Measurements from ENCODE around the gene GATB.

The GATB gene

DNA sequence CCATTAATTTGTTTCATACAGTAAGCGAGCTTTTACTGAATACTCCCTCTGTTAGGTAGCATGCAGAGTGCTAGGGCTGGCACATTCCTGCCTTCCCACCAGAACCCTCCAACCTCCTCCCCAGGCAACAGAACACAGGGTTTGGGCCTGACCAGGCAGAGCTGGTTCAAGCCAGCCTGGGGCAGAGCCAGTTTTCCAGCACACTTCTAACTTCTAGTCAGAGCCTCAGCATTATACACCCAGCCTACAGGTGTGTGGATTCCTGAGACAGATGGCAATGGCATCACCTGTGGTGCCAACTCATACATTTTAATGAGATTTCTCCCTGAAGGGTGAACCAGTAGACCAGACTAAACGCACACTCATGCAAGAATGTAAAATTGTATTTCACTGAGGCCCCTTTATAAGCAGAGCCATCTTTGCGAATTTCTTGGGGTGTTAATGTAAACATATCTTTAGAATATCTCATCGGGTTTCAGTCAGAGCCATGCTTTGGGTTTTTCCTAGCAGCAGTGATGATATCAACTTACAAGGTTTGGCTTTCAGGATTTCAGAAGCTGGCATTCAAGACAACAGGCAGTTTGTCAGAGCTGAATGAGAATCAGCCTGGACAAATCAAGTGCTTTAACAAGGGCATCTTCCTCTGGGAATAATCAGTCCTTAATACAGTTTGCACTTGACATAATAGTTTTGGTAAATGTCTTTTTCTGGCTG, 92.0 kb downstream of the GATB start:
- DNase-seq, result no peak

DNA sequence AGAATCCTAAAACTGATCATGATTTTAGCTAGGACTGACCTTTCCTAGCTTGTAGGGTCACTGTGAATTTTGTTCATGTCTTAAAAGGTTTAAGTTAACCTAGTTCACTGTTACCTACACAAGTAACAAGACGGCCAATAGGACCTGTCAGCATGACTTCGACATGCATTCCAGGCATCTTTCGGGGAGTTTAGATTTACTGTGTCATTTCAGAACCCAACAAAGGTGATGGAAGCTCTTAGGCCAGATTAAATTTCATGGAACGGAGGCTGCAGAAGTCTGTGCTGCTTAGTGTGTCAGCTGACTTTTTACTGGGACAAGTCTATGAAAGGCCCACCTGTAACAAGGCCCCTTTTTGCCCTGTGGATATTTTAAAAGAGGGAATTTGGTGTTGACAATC, 93.1 kb downstream of the GATB start:
- DNase-seq, result no peak

DNA sequence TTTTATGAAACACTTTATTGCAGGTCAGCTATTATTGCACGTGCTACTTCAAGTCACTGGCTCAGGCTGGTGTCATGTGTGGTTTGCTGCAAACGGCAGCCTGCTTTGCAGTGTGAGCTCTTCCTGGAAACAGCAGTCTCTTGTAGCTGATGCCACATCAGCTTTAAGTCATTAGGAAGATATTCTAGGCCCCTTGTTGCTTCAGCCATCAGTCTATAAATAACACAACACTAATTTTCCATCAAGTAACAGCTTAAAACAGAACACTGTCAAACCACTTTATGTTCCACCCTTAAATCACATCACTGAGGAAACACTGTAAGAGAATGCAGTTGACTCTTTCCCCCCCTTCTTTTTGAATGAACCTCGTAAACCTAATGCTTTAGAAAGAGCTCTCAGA, 93.8 kb downstream of the GATB start:
- DNase-seq, result no peak

DNA sequence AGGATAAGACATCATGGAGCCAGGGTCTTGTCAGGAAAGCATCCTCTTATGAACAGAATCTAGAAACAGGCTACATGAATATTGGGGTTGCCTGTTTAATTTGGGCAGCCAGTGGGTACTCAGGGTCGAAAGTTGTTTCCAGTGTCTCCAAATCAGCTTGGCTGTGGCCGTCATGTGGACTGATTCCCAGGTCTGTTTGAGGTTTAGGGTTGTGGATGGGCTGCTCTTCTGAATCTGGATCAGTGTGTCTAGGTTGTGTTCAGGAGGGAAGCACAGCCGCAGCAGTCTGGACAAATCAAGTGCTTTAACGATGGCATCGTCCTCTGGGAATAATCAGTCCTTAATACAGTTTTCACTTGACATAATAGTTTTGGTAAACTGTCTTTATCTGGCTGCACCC, 94.3 kb downstream of the GATB start:
- DNase-seq, result no peak

DNA sequence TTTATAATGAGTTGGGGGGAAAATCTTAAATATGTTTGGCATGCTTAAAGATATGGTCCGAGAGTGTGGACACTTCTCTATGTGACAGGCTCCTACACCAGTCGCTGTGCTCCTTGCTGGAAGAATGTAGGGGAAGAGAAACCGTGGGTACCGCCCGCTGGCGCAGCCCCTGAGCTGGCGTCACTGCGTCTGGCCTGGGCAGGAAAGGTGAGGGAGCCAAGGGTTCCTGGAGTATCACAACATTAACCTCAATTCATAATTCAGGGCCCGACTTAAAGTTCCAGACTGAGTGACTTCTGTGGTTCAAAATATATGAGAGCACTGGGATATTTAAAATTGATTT, 95.1 kb downstream of the GATB start:
- DNase-seq, result no peak

DNA sequence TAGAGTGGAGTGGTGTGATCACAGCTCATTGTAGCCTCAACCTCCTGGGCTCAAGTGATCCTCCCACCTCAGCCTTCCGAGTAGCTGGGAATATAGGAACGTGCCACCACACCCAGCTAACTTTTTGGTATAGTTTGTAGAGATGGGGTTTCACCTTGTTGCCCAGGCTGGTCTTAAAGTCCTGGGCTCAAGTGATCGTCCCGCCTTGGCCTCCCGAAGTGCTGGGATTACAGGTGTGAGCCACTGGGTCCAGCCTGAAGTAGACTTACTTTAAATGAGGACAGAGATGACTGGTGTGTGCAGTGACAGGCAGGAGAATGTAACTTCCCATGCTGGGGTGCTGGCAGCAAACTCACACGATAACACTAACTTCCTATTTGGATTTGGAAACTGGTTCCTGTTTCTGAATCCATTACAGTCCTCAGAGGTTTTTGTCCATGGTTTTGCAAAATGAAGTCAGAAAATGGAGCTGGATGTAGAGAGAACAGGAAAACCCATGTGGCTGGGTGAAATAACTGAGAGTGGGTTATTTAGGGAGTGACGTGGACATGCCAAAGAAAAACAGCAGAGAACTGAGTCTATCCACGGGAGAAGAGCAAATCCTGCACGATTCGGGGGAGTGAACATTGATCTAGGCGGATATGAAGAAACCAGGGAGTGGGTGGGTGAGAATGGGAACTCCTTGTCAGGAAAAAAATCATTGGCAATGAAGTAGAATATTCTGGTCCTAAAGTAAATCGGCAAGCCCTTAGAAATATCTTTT, 95.6 kb downstream of the GATB start:
- DNase-seq, result no peak

DNA sequence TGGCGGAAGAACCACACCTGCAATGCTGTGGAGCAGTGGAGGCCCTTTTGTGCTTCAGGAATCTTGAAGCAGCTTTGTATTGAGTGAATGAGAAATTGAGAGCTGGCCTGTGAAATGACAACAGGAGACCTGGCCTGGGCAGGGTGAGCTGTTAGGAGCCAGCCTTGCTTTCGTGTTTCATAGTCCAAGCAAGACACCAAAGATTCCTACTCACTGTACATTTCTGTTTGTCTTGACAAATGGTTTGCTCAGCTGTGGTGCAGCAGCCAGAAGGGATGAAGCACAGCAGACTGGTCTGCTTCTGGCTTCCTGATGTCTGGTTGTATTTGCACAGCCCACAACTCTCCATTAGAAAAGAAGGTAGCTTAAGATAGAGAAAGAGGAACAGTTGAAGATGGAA, 96.5 kb downstream of the GATB start:
- no peak for DNase-seq

DNA sequence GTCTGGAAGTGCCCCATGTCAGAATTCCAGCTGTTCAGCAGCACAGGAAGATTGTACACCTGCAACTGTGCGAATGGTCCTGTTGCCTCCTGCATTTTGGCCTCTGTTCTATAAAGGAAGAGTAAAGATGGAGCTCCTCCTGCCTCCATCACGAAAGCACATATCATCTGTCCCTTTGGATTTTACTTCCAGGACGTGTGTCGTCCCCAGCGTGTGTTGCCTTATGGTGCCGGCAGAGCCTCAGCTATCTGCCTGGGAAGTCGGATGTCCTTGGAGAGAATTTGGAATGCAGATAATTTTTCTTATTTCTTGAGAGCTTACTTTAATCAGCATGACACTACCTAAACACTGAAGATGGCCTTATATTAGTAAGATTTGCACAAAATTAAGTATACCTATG, 97.7 kb downstream of the GATB start:
- DNase-seq, result no peak

DNA sequence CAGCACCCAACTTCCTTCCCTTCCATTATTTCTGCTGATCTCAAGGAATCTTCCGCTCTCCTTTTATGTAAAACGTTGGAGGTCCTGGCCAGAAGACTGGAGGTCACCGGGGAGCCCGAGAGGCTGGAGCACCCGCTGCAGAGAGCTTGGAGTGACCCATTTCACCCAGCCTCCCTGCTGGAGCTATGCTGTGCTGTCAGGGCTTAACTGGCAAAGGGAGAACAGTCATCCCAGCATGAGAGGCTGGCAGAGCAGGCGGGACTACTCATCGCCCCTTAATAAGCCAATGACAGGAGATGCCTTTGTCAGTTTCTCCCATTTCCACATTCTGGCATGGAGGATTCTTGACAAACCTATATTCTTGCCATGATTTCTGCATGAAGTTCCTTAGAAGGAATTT, 98.9 kb downstream of the GATB start:
- DNase-seq, result no peak

DNA sequence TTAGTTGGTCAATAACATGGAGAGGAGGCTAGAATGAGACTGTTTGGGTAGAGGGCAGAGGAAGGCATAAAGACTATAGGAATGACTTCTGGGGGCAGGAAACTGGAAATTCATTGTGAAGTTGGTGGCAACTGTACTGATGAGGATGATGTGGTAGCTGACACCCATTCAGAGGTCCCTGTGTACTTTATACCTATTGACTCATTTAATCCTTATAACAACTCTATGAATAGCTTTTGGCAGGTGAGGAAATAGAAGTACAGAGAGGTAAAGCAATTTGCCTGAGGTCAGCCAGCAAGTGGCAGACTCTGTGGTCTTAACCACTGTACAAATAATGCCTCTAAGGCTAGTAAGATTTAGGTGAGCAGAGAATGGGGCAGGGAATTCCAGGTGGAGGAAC, 100.1 kb downstream of the GATB start:
- DNase-seq, result no peak

DNA sequence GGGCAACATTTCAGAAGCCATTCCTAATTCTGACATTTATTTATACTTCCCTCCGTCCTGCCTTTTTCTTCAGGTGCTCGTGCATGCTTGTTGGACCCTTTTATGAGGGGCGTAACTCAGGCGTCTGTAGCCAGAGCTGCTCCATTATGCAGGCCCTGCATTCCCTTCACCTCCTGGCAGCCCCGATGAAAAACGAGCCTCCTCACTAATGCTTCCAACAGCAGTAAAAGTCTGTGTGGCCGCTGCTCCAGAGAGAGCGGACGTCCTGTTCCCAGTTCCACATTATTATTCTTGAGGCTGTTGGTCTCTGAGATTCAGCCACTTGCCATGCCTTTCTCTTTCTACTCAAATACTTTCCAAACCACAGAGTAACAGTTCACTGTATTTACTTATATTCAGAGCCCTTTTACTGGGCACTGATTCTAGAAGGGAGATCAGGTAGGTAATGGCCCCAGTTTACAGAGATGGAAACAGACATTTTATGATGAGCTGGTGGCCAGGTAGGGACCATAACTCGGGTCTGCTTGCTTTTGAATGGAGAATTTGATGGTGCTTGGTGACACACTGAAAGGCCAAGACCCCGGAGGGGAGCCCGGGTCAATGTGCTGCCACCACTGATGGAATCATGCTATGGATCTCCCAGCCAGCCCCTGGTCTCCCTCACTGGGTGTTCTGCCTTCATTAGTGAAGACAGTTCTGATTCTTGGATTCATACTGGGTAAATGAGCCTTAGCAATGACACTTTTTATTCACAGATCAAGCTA, 101.0 kb downstream of the GATB start:
- no peak for DNase-seq

DNA sequence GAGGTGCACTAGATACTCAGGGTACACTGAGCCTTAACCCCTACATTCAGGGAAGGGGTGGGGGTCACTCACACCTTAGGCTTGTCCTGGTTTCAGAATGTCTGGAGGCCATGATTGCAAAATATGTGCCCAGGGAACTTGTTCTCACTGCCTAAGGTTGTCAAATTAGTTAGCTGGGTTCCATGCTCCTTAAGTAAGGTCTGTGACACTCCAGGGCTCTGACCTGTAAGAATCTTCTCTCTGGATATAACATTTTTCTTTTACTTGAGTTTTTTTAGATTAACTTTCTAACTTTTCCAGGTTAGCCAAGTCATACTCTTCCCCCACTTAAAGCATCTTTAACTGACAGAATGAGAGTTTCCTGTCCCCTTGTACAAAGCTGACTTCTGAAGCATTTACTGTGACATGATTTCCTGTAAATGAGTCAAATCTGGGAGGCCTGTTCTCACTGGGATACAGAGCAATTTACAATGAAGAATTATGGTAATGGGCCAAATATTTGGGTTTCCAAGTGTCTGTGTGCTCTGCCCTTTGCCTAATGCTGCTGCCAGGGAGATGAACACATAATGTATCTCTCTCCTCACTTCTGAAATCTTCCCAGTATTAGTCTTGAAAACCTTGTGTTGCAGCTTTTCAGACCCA, 101.7 kb downstream of the GATB start:
- no peak for DNase-seq

DNA sequence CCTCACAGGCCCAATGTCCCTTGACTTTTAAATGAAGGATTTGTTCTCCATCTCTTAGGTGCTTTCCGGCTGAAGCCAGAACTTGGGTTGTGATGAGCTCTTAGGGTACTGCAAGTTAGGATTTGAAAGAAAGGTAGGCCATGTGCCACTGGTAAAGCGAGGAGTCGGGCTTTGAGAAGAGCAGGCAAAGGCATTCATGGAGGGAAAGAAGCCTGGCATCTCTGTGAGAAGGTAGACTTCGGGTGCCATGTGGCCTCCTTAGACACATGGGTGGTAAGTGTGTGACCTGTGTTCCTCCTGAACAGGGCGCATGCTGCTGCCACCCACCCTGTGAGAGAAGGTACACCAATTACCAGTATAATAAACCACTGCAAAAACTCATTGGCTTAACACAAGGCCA, 102.9 kb downstream of the GATB start:
- DNase-seq, result no peak

DNA sequence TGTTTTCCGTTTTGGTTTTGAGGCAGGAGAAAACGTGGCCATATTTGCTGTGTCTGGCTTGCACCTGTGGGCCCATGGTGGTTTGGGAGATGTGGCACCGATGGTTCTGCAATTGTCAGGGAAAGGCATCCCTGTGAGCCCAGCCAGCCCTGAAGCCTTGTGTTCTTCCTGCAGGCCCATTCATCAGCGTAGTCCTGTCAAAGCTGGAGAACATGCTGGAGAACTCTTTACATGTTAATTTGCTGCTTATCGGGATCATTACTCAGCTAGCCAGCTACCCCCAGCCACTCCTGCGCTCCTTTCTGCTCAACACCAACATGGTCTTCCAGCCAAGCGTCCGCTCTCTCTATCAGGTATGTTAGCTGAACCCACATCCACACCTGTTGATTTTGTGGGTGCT, 104.7 kb downstream of the GATB start:
- DNase-seq, result no peak

DNA sequence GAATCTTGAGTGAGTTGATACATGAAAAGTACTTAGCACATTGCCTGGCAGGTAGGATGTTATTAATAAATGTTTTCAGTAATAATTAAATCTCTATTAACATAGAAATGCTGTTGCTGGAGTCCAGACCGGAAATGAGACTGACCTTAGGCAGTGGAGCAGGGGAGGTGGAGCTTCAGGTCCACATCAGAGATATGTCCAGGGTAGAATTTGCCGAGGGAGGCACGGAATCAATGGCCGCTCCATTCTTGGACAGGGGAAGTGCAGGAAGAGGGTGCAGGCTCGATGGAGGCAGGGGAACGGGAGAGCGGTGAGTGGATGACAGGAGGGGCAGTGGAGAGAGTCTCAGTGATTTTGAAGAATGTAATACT, 107.3 kb downstream of the GATB start:
- DNase-seq, result no peak

DNA sequence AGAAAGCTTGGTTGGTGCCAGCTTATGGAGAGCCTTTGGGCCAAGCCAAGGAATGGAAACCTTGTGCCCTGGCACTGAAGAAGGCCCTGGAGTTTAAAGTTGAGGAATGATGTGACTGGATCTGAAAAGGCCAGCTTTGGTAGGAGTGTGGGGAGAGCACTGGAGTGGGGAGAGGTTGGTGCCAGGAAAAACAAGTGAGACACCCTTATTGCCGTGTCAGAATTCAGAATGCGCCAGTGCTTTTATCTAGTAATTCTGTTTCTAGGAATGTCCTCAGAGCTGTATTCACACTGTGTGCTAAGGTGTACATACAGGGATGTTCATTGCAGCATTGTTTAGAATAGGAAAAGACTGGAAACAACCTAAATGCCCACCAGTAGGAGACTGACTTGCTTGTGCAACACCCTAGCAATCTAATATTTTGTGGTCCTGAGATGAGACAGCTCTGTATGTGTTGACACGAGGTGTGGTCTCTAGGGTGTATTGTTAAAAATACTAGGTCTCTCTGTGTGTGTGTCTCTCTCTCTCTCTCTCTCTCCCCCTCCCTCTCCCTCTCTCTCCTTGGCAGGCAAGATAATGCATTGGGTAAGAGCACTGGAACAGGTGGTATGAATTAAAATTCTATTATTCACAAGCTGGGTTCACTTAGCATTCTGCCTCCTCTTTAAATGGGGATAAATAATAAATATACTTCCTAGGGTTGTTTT, 107.8 kb downstream of the GATB start:
- DNase-seq, result peak; percentile 3

DNA sequence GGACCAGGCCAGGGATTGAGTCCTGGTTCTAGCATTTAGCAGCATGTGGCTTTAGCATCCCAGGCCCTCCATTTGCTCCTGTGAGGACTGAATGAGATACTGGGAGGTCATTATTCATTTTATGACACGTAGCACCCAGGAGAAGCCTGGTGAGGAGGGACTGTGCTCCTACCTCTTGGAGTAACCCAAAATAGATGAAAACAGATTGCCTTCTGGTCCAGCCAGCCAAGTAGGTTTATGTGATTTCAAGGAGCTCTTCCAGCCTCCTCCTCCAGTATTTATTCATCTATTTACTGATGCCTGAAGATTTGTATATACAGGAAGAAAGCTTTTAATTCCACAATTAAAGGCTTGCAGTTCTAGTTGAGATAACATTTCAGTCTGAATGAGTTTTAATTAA, 109.3 kb downstream of the GATB start:
- no peak for DNase-seq

DNA sequence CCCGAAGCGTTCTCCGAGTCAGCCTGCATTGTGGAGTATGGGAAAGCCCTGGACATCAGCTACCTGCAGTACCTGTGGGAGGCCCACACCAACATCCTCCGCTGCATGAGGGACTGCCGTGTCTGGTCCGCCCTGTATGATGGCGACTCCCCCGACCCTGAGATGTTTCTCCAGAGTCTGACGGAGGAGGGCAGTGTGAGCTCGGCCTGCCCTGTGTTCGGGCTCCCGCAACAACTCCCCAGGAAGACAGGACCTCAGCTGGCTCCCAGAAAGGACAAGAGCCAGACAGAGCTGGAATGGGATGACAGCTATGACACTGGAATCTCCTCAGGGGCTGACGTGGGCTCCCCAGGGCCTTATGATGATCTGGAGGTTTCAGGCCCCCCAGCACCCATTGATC, 111.3 kb downstream of the GATB start:
- no peak for DNase-seq

DNA sequence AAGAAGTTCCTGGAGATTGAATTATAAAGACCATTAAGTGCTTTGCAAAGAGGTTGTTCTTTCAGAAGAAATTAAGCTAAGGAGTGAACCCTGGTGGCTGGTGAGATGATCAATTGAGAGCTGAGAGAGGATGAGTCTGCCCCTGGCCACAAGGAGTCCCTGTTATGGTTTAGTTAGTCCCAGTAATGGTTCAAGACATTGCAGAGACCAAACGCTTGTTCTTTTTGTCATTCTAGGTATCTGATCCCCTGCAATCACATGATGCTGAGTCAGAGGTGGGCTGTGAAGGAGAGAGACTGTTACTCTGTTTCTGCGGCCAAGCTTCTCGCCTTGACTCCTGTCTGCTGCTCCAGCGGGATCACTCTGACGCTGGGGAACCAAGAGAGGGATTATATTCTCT, 114.5 kb downstream of the GATB start:
- no peak for DNase-seq

DNA sequence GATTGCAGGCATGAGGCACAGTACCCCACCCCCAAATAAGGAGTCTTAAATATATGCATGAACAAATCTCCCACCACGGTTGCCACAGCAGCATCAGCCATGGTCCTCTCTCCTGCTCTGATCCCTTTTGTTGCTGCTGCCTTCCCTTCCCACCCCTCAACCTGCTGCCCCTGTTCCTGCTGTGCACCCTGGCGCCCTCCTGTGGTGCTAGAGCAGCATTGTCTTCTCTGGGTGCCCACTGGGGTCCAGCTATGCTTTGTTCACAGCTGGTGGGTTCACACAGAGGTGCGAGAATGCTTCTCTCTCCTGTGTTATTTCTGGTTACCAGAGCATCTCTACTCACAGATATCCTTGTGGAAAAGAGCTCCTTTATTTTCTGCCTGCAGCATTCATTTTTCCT, 116.2 kb downstream of the GATB start:
- no peak for DNase-seq

DNA sequence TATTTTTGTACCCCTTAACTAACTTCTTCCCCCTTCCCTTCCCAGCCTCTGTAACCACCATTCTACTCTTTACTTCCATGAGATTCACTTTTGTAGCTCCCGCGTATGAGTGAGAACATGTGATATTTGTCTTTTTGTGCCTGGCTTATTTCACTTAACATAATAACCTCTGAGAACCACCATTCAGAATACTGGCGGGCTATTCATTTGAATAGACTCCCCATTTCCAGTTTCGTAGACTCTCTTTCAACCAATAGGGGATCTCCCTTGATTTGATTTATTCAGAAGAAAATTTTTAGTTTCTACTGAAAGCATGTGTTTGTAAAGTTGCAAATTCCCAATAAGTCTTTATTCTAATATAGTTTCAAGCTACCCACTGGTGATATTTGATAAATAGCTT, 117.2 kb downstream of the GATB start:
- no peak for DNase-seq

DNA sequence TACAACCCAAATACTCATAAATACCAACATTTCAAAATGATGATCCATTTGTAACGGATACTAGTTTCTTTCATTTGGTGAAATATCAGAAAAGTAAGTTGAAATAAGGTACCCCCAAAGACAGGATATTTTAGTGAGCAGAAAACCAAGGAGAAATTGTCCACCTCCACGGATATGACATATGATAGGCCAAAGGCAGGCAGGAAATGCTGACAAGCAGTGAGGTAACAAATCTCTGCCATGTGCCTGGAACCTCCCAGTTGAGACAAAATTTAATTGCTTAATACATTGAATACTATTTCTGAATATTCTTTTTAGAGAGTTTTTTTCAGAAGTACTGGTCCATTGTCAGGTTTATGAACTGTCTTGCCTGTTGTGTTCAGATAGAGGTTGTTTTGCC, 118.8 kb downstream of the GATB start:
- DNase-seq, result no peak

DNA sequence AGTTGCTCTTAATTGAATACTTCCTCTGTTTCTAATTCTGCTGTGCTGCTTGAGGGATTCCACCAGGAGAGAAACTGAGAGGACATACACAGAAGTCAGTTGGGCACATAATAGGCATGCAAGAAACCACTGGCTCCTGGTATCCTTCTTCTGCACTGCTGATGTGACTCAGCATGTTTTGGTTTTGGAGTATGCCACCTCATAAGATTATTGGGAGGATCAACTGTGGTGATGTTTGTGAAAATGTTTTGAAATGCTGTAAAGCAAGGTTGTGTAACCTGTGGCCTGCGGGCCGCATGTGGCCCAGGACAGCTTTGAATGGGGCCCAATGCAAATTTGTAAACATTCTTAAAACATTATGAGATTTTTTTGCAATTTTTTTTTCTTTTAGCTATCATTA, 119.6 kb downstream of the GATB start:
- peak; percentile 44 for DNase-seq

Data from HCEC 1CT (cell line).